OCI-LY1 (cell line): ENCODE measurements around the gene BMP4.

Source experiments
- H2AFZ ChIP-seq: fragments of 200-600 bp; sonication (generic), shearing (Covaris generic); 2 replicates; pipeline ENCODE4 v1.6.0; 2014; ENCODE audit warnings: antibody characterized with exemption, mild to moderate bottlenecking, low read length
- H3F3A ChIP-seq: fragments of 200-600 bp; sonication (generic), shearing (Covaris generic); 2 replicates; pipeline ENCODE4 v1.6.0; 2014; ENCODE audit warnings: mild to moderate bottlenecking, antibody characterized with exemption, low read length, moderate library complexity; ENCODE audit not compliant: insufficient read depth
- H3K27ac ChIP-seq: fragments of 200-600 bp; sonication (generic); 2 replicates; pipeline ENCODE4 v1.5.1; 2014; ENCODE audit warnings: low read length, mixed run types, mild to moderate bottlenecking, low read depth; ENCODE audit not compliant: poor library complexity, severe bottlenecking
- H3K27me3 ChIP-seq: fragments of 200-600 bp; sonication (generic); 2 replicates; pipeline ENCODE4 v1.6.0; 2014; ENCODE audit warnings: antibody characterized with exemption, mild to moderate bottlenecking, low read length, moderate library complexity; ENCODE audit not compliant: insufficient read depth
- H3K36me3 ChIP-seq: fragments of 200-600 bp; sonication (generic); 2 replicates; pipeline ENCODE4 v1.6.1; 2014; ENCODE audit warnings: mild to moderate bottlenecking, antibody characterized with exemption, low read length, moderate library complexity, mixed read lengths; ENCODE audit not compliant: insufficient read depth
- H3K4me1 ChIP-seq: fragments of 200-600 bp; sonication (generic); 2 replicates; pipeline ENCODE4 v1.5.1; 2014; ENCODE audit warnings: mild to moderate bottlenecking, low read length, moderate library complexity; ENCODE audit not compliant: insufficient read depth, severe bottlenecking
- H3K4me2 ChIP-seq: fragments of 200-600 bp; sonication (generic), shearing (Covaris generic); 2 replicates; pipeline ENCODE4 v1.6.1; 2014; ENCODE audit warnings: low read length
- H3K4me3 ChIP-seq: fragments of 200-600 bp; sonication (generic); 2 replicates; pipeline ENCODE4 v1.5.1; 2014; ENCODE audit warnings: low read length, low read depth, mild to moderate bottlenecking, mixed read lengths; ENCODE audit not compliant: poor library complexity, severe bottlenecking
- H3K79me2 ChIP-seq: fragments of 200-600 bp; shearing (Covaris generic); 2 replicates; pipeline ENCODE4 v1.6.1; 2016; ENCODE audit warnings: mixed run types, low read length, mixed read lengths; ENCODE audit not compliant: insufficient read depth
- H3K9ac ChIP-seq: fragments of 200-600 bp; sonication (generic), shearing (Covaris generic); 2 replicates; pipeline ENCODE4 v1.6.1; 2014; ENCODE audit warnings: mild to moderate bottlenecking, low read length, mixed read lengths
- H3K9me2 ChIP-seq: fragments of 200-600 bp; sonication (generic), shearing (Covaris generic); 2 replicates; pipeline ENCODE4 v1.6.1; 2014; ENCODE audit warnings: low read depth, mild to moderate bottlenecking, low read length, mixed read lengths
- H3K9me3 ChIP-seq: fragments of 200-600 bp; shearing (Covaris generic); 2 replicates; pipeline ENCODE4 v1.6.1; 2014; ENCODE audit warnings: low read length, mixed read lengths
- H4K20me1 ChIP-seq: fragments of 200-600 bp; sonication (generic), shearing (Covaris generic); 2 replicates; pipeline ENCODE4 v1.6.0; 2016; ENCODE audit warnings: mild to moderate bottlenecking, low read length; ENCODE audit not compliant: insufficient read depth
- EZH2 ChIP-seq: fragments of 200-600 bp; sonication (generic), shearing (Covaris generic); IDR thresholded peaks from 2 replicates; pipeline ENCODE4 v1.8.0; 2017; ENCODE audit warnings: borderline replicate concordance, mixed run types, mild to moderate bottlenecking, antibody characterized with exemption, low read length, moderate library complexity, mixed read lengths
- TF ChIP-seq, protein P1 (sequence below): fragments of 200-600 bp; sonication (generic), shearing (Covaris generic); IDR thresholded peaks from 2 replicates; pipeline ENCODE4 v1.5.1; 2017; ENCODE audit warnings: mild to moderate bottlenecking, antibody characterized with exemption, low read length, moderate library complexity, mixed read lengths

The BMP4 gene

GRCh38 chr14:53951627-53952303 is 4.9 kb downstream of the BMP4 start:
- no peaks in the 10 kb centered on the region for H3K9me3 ChIP-seq
- no peak overlapping the region for H2AFZ ChIP-seq
- no peak overlapping the region for H3K4me3 ChIP-seq
- no peaks in the 10 kb centered on the region for H3K79me2 ChIP-seq
- H4K20me1 ChIP-seq, result no peaks in the 10 kb centered on the region
- H3K9ac ChIP-seq, result no peak overlapping the region
- H3K9me2 ChIP-seq, result no peaks in the 10 kb centered on the region
- no peak overlapping the region for H3K4me2 ChIP-seq
- TF ChIP-seq EZH2, result no peak
- TF ChIP-seq, protein P1, sequence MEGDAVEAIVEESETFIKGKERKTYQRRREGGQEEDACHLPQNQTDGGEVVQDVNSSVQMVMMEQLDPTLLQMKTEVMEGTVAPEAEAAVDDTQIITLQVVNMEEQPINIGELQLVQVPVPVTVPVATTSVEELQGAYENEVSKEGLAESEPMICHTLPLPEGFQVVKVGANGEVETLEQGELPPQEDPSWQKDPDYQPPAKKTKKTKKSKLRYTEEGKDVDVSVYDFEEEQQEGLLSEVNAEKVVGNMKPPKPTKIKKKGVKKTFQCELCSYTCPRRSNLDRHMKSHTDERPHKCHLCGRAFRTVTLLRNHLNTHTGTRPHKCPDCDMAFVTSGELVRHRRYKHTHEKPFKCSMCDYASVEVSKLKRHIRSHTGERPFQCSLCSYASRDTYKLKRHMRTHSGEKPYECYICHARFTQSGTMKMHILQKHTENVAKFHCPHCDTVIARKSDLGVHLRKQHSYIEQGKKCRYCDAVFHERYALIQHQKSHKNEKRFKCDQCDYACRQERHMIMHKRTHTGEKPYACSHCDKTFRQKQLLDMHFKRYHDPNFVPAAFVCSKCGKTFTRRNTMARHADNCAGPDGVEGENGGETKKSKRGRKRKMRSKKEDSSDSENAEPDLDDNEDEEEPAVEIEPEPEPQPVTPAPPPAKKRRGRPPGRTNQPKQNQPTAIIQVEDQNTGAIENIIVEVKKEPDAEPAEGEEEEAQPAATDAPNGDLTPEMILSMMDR, result no peak
- H3K27me3 ChIP-seq, result no peaks in the 10 kb centered on the region
- no peaks in the 10 kb centered on the region for H3K36me3 ChIP-seq
- no peaks in the 10 kb centered on the region for H3F3A ChIP-seq
- no peak overlapping the region for H3K27ac ChIP-seq
- no peaks in the 10 kb centered on the region for H3K4me1 ChIP-seq

DNA sequence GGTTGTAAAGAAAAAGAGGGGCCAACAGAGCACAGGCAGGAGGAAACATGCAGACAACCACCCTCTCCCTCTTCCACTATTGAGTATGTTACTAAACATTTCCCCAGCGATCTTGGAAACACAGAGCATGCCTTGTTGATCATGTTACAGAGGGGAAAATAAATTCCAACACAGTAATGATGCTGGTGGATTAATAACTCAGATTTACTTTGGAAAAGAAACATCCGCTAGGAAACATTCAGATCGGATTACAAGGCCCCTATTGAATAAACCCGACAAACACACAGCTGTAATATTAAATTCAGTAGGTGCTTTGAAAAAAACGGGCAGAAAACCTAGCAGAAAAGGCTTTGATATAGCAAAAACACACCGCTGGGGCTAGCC is 5.4 kb downstream of the BMP4 start:
- Histone ChIP-seq H3K9me2 (no peaks in the 10 kb centered on the region), H3K36me3 (no peaks in the 10 kb centered on the region), H3K27ac (no peak overlapping the region), H2AFZ (no peak overlapping the region), H3K4me2 (no peak overlapping the region), H3K9me3 (no peaks in the 10 kb centered on the region), H3F3A (no peaks in the 10 kb centered on the region), H4K20me1 (no peaks in the 10 kb centered on the region), H3K9ac (no peak overlapping the region), H3K79me2 (no peaks in the 10 kb centered on the region), H3K27me3 (no peaks in the 10 kb centered on the region), H3K4me3 (no peak overlapping the region), H3K4me1 (no peaks in the 10 kb centered on the region)
- TF ChIP-seq, protein P1, result no peak
- no peak for TF ChIP-seq EZH2

- Histone ChIP-seq H3K27ac (no peak overlapping the region), H3K79me2 (no peaks in the 10 kb centered on the region), H3F3A (no peaks in the 10 kb centered on the region), H3K9me2 (no peaks in the 10 kb centered on the region), H3K9me3 (no peaks in the 10 kb centered on the region), H3K36me3 (no peaks in the 10 kb centered on the region), H3K4me2 (no peak overlapping the region), H3K27me3 (no peaks in the 10 kb centered on the region), H4K20me1 (no peaks in the 10 kb centered on the region), H3K4me1 (no peaks in the 10 kb centered on the region), H3K9ac (no peak overlapping the region), H2AFZ (no peak overlapping the region), H3K4me3 (no peak overlapping the region)
- TF ChIP-seq, protein P1, result no peak
- TF ChIP-seq EZH2, result no peak
Measured at GRCh38 chr14:53950031-53950793, 6.4 kb downstream of the BMP4 start.
